Prostate gland (tissue), 2 donors: ENCODE results near the gene AMBP. TPM values are rescaled to one million over a fixed set of nuclear protein-coding genes. Genes with fewer than 3 reads are reported as not detected.
A peak's percentile ranks its signal among the peaks of the same experiment; 100 is the strongest.

Experiments used
- DNase-seq: peaks from one replicate; pipeline ENCODE4 v3.0.0-alpha.2; 2019; ENCODE audit warnings: low spot score
- H3K27ac ChIP-seq, 2 donors: fragments of 200-600 bp; sonication (generic); 2 replicates each; pipeline ENCODE4 v1.5.1; 2017 to 2019
- H3K27me3 ChIP-seq: fragments of 200-600 bp; sonication (generic); replicated peaks from 2 replicates; pipeline ENCODE4 v1.5.1; 2019; ENCODE audit not compliant: insufficient read depth
- H3K36me3 ChIP-seq, 2 donors: fragments of 200-600 bp; sonication (generic); 1 replicate in 1 of 2; 2 replicates in 1 of 2; pipeline versions ENCODE4 v1.5.1 to v1.8.1; 2017 to 2019
- H3K4me1 ChIP-seq: fragments of 200-600 bp; sonication (generic); replicated peaks from 2 replicates; pipeline ENCODE4 v1.5.1; 2019
- H3K4me3 ChIP-seq, 2 donors: fragments of 200-600 bp; sonication (generic); 2 replicates each; pipeline ENCODE4 v1.5.1; 2017 to 2019
- H3K9me3 ChIP-seq: fragments of 200-600 bp; sonication (generic); 2 replicates; pipeline ENCODE4 v1.5.1; 2017
- CTCF ChIP-seq, 4 experiments: fragments of 200-600 bp in 2 of 4; fragments of 450-650 bp in 2 of 4; sonication (generic) in 2 of 4; IDR thresholded peaks; 1 replicate in 3 of 4; 2 replicates in 1 of 4; pipeline ENCODE4 v1.5.1; 2016 to 2019; ENCODE audit warnings: antibody characterized with exemption in 4 of 4, mild to moderate bottlenecking in 2 of 4, moderate library complexity in 2 of 4
- POLR2A ChIP-seq: fragments of 450-650 bp; IDR thresholded peaks from one replicate; pipeline ENCODE4 v1.6.1; 2016; ENCODE audit warnings: antibody characterized with exemption, mild to moderate bottlenecking
- POLR2AphosphoS5 ChIP-seq: sonication (generic); formaldehyde crosslinking; IDR thresholded peaks from one replicate; pipeline ENCODE4 v1.6.1; 2017; ENCODE audit warnings: antibody characterized with exemption
- WGBS: methylation state at CpG from one replicate; pipeline ENCODE4 v1.1.5; 2018; 5-methylcytosine and 5-hydroxymethylcytosine counted together
- intact Hi-C: fragments of 100-400 bp; cut with DNase I; formaldehyde crosslinking; loops from one replicate; pipeline ENCODE4 v1.14.2; 2022
- total RNA-seq, 2 donors: library from RNA; depleted of rRNA; stranded (reverse); fragments of >200 nt; gene quantifications; one replicate each; pipeline ENCODE4 v1.1.0, GENCODE V29; 2016

Gene AMBP
- 1 to 10 TPM in 1 of 2 donors, under 1 TPM in 1; 0.23 to 1.5 TPM for total RNA-seq

- intact Hi-C loops = no loop called here
- Histone ChIP-seq H3K27ac (no peak within 1 kb of the TSS), H3K4me3 (no peak within 1 kb of the TSS), H3K9me3 (no peaks in the 10 kb centered on the region), H3K36me3 (no peaks in the 10 kb centered on the region), H3K27me3 (no peaks in the 10 kb centered on the region), H3K4me1 (no peaks in the 10 kb centered on the region)
- DNase-seq = peak; percentile 32
- TF ChIP-seq POLR2AphosphoS5 (no peak), POLR2A (no peak), CTCF (IDR thresholded peaks at IDR 0.05) (no peak)
- WGBS = 55% methylated on average over 13 of the region's 16 CpGs
Measured at GRCh38 chr9:114078021-114078780, at the start of gene AMBP. TSS of gene AMBP (minus strand) at chr9:114078300. CDS start at chr9:114078209, 91 bp downstream.

GRCh38 chr9:114126247-114127060 is 48.4 kb upstream of the AMBP start:
- DNase-seq = no peak
- WGBS = 78% methylated on average over 13 of the region's 13 CpGs
- intact Hi-C loops = no loop called here
- no peak overlapping the region for H3K4me3 ChIP-seq
- H3K27ac ChIP-seq = no peak overlapping the region
- no peak for TF ChIP-seq CTCF (IDR thresholded peaks at IDR 0.05)
- TF ChIP-seq POLR2A = no peak
- TF ChIP-seq POLR2AphosphoS5 = no peak
- no peaks in the 10 kb centered on the region for H3K9me3 ChIP-seq
- H3K27me3 ChIP-seq = no peaks in the 10 kb centered on the region
- H3K36me3 ChIP-seq = no peaks in the 10 kb centered on the region
- no peaks in the 10 kb centered on the region for H3K4me1 ChIP-seq

- Histone ChIP-seq H3K9me3 (no peaks in the 10 kb centered on the region), H3K27ac (no peak overlapping the region), H3K27me3 (no peaks in the 10 kb centered on the region), H3K4me1 (no peaks in the 10 kb centered on the region), H3K36me3 (no peaks in the 10 kb centered on the region), H3K4me3 (no peak overlapping the region)
- WGBS = 77% methylated on average over 9 of the region's 10 CpGs
- TF ChIP-seq POLR2AphosphoS5 = no peak
- TF ChIP-seq CTCF (IDR thresholded peaks at IDR 0.05) = no peak
- TF ChIP-seq POLR2A = no peak
- intact Hi-C loops = no loop called here
- no peak for DNase-seq
Measured at GRCh38 chr9:114125476-114126013, 47.4 kb upstream of the AMBP start.

GRCh38 chr9:114124666-114125475 is 46.8 kb upstream of the AMBP start:
- 92% methylated on average over 13 of the region's 13 CpGs for WGBS
- no peaks in the 10 kb centered on the region for H3K27me3 ChIP-seq
- intact Hi-C loops = no loop called here
- H3K4me1 ChIP-seq = no peaks in the 10 kb centered on the region
- no peak overlapping the region for H3K4me3 ChIP-seq
- DNase-seq = no peak
- H3K36me3 ChIP-seq = no peaks in the 10 kb centered on the region
- H3K27ac ChIP-seq = no peak overlapping the region
- no peaks in the 10 kb centered on the region for H3K9me3 ChIP-seq
- TF ChIP-seq CTCF (IDR thresholded peaks at IDR 0.05) (no peak), POLR2A (no peak), POLR2AphosphoS5 (no peak)
